Measurements from ENCODE around the gene LRPPRC. TPM values are rescaled to one million over a fixed set of nuclear protein-coding genes. Genes with fewer than 3 reads are reported as not detected.

Gene LRPPRC
- total RNA-seq, 1 donor from 2014 or later, result 58.0 TPM

DNA sequence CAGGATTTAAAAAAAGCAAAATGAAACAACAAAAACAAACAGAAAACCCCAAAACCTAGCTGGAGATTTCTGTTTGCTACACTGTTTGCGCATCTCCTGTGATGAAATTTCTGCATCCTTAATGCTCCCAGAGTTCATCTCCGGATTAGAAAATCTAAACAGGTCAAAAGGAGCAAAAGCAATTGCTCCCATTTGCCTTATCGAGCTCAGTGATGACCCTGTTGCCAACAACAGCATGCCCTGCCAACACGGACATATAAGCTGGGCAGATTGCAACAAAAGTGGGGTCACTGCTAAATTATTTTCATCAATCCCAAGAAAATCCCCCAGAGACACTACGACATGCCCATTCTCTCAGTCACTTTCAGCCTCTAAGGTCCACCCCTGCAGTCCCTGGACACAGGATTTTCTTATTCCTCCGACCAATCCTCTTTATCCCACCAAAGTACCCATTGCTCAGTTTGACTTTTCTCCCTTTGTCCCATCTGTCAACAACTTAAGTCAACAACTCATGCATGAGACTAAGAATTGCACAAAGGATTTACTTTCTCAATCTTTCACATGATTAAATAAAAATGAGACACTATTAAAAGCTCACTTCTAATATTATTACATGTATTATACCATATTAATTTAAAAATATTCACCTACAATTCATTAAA is 89.2 kb downstream of the LRPPRC start:
- Histone ChIP-seq H3K36me3 (peaks cover 54% of the 10 kb centered on the region), H3K4me3 (no peak overlapping the region), H3K27me3 (ENCODE audit: low read depth) (no peaks in the 10 kb centered on the region), H3K4me1 (no peaks in the 10 kb centered on the region), H3K9me3 (no peaks in the 10 kb centered on the region), H3K27ac (no peak overlapping the region)
- TF ChIP-seq, protein P1, sequence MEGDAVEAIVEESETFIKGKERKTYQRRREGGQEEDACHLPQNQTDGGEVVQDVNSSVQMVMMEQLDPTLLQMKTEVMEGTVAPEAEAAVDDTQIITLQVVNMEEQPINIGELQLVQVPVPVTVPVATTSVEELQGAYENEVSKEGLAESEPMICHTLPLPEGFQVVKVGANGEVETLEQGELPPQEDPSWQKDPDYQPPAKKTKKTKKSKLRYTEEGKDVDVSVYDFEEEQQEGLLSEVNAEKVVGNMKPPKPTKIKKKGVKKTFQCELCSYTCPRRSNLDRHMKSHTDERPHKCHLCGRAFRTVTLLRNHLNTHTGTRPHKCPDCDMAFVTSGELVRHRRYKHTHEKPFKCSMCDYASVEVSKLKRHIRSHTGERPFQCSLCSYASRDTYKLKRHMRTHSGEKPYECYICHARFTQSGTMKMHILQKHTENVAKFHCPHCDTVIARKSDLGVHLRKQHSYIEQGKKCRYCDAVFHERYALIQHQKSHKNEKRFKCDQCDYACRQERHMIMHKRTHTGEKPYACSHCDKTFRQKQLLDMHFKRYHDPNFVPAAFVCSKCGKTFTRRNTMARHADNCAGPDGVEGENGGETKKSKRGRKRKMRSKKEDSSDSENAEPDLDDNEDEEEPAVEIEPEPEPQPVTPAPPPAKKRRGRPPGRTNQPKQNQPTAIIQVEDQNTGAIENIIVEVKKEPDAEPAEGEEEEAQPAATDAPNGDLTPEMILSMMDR (IDR thresholded peaks at IDR 0.05), result no peak
- DNase-seq, result no peak
- no peak for ATAC-seq
- intact Hi-C loops (cut with DNase I), result no loop called here

DNA sequence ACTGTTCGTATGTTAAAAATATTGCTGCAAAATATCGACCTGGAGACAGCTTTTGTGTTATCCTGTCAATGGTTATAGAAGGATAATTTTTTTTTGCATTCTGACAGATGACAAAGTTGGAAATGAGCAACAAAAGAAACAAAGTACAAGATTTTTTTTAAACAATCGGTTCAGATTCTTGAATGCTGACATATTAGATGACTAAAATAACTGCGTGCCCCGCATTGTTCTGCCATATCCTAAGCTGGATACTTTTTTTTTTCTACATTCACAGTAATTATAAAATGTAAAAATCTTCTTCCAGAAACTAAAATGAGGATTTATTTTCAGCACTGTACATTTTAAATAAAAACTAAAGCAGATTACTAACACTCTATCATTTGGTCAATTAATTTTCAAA is 89.9 kb downstream of the LRPPRC start:
- Histone ChIP-seq H3K9me3 (no peaks in the 10 kb centered on the region), H3K27ac (no peak overlapping the region), H3K4me3 (no peak overlapping the region), H3K27me3 (ENCODE audit: low read depth) (no peaks in the 10 kb centered on the region), H3K4me1 (no peaks in the 10 kb centered on the region), H3K36me3 (peaks cover 52% of the 10 kb centered on the region)
- intact Hi-C loops (cut with DNase I), result no loop called here
- no peak for ATAC-seq
- TF ChIP-seq, protein P1 (IDR thresholded peaks at IDR 0.05), result no peak
- no peak for DNase-seq

DNA sequence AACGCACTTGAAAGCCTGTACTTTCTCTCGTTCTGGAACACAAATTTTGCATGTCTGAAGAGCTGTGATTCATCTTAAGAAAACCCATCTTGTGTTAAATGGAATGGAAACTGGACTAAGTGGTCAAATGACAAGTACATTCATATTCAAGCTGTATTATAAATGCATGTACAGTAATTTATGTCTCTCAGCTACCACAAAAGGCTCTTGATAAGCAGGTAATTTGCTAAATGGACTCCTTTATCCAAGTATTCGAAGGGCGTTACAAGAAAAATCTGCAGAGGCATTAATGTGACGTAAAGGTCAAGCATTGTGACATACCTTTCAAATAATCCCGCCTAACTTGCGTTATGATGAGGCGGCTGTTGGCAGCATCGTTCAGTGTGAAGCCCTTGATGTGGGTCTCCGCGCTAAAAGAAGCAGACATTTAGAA is 90.4 kb downstream of the LRPPRC start:
- Histone ChIP-seq H3K4me1 (no peaks in the 10 kb centered on the region), H3K9me3 (no peaks in the 10 kb centered on the region), H3K4me3 (no peak overlapping the region), H3K27ac (no peak overlapping the region), H3K27me3 (ENCODE audit: low read depth) (no peaks in the 10 kb centered on the region), H3K36me3 (peaks cover 47% of the 10 kb centered on the region)
- intact Hi-C loops (cut with DNase I), result no loop called here
- TF ChIP-seq, protein P1 (IDR thresholded peaks at IDR 0.05), result no peak
- DNase-seq (no peak), ATAC-seq (no peak)

DNA sequence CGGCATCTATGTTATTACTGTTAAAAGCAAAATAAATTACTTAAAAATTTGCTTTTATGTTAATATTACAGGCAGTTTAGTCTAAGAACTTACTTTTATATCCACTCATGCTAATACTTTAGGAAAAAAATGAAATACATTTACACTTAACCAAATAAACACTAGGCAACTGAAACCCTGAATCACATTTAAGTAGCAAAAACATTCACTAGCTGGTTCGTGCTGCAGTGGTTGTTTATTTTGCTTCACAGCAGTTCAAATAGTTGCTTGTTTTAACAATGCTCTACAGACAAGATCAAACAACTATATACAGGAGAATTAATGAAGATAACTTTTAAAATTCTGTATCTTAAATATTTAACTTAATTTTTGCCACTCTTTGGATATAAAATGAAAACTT is 96.2 kb downstream of the LRPPRC start:
- Histone ChIP-seq H3K9me3 (no peaks in the 10 kb centered on the region), H3K27me3 (ENCODE audit: low read depth) (no peaks in the 10 kb centered on the region), H3K27ac (no peak overlapping the region), H3K4me1 (peaks cover 14% of the 10 kb centered on the region), H3K4me3 (no peak overlapping the region), H3K36me3 (peaks cover 70% of the 10 kb centered on the region)
- ATAC-seq (no peak), DNase-seq (no peak)
- TF ChIP-seq, protein P1 (IDR thresholded peaks at IDR 0.05), result no peak
- intact Hi-C loops (cut with DNase I), result no loop called here

DNA sequence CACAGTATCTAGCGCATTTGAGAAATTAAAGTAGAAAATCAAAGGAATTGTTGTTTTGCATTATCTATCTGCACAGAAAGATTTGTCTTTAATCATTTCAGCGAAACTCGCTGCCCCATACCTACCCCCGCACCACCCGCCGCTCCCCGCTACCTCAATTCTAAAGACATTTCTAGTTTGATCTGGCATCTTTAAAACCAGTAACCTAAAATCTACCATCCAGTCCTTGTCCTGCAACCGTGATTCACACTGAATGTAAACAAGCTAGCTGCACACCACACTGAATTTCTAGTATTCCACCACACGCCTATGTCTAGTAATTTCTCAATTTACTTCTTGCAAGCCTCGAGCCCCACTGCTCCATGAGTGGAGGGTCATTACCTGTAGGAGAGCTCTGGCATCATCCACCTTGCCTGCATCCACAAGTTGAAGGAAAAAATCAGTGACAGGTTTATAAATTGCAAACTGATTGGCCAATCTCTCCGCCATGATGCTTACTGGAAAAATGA is 96.9 kb downstream of the LRPPRC start:
- Histone ChIP-seq H3K27me3 (ENCODE audit: low read depth) (no peaks in the 10 kb centered on the region), H3K9me3 (no peaks in the 10 kb centered on the region), H3K36me3 (peaks cover 70% of the 10 kb centered on the region), H3K4me3 (no peak overlapping the region), H3K4me1 (peaks cover 14% of the 10 kb centered on the region), H3K27ac (no peak overlapping the region)
- DNase-seq, result no peak
- intact Hi-C loops (cut with DNase I), result no loop called here
- peak; percentile 9 to 57 for ATAC-seq
- TF ChIP-seq, protein P1 (IDR thresholded peaks at IDR 0.05), result no peak
